Measurements from ENCODE around the gene ZNF557.

The ZNF557 gene

DNA sequence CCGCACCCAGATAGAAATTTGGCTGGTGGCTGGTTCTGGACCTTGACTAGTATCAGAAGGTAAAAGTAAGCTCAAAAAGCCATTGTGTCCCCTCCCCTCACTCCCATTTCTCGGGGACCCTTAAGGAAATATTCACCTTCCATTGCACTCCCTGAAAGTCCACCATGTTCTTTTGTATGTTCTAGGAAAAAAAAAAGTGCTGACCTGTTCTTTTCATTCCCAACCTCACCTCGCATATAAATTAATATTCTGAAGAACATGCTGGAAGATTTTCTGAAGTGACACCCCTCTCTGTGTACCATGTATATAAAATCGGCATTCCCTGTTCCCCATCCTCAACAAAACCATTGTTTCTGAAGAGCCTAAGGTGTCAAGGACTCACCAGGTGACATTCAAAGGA is 43.2 kb downstream of the ZNF557 start:
- Histone ChIP-seq H3K9me3 (replicated peaks; ENCODE audit: low read length) (no peaks in the 10 kb centered on the region), H3K4me1 (ENCODE audit: control insufficient read depth, insufficient read depth, low read length) (no peaks in the 10 kb centered on the region), H3K4me3 (ENCODE audit: low read length) (no peak overlapping the region), H3K36me3 (ENCODE audit: insufficient read depth, low read length) (peaks cover 4% of the 10 kb centered on the region), H3K27me3 (ENCODE audit: control insufficient read depth, insufficient read depth, low read length) (no peaks in the 10 kb centered on the region), H3K4me2 (ENCODE audit: low read length) (no peak overlapping the region), H3K9ac (ENCODE audit: low read depth, low read length) (no peak overlapping the region)

DNA sequence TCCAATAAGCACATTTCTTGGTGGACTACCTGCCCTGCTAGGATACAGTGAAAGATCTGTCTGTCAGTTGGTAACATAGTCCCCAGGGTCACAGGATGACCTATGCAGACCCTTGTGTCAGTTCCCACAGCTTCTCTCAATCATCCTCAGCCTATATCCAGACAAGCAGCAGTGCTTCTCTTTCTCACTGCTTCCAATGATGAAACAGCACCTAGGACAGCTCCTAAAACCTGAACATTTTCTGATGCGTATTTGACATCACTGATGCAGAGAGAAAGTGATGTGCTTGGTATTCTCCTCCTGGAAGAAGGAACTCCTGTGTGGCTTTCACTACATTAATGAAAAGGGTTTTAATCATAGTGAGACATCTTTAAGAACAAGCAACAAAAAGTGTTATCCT is 43.7 kb downstream of the ZNF557 start:
- no peak overlapping the region for H3K4me2 ChIP-seq (ENCODE audit: low read length)
- no peak overlapping the region for H3K9ac ChIP-seq (ENCODE audit: low read depth, low read length)
- H3K36me3 ChIP-seq (ENCODE audit: insufficient read depth, low read length) = peaks cover 4% of the 10 kb centered on the region
- H3K9me3 ChIP-seq (replicated peaks; ENCODE audit: low read length) = no peaks in the 10 kb centered on the region
- H3K4me1 ChIP-seq (ENCODE audit: control insufficient read depth, insufficient read depth, low read length) = no peaks in the 10 kb centered on the region
- no peak overlapping the region for H3K4me3 ChIP-seq (ENCODE audit: low read length)
- no peaks in the 10 kb centered on the region for H3K27me3 ChIP-seq (ENCODE audit: control insufficient read depth, insufficient read depth, low read length)

DNA sequence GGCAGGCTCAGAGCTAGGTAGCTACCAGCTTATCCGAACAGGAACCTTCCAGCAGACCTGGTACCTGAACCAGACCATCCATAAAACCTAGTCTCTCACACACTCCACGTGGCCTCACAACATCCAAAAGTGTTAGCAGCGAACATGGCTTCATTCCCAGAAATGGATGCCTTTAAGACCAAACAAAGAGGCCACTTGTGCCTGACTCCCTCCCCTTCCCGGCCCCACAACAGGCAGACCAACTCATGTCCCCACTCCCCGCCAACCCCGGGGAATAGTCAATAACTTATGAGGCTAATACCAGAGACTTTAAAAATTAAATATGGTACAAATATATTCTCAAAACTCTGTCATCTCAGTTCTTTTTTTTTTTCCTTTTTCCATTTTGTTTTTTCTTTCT is 46.2 kb downstream of the ZNF557 start:
- Histone ChIP-seq H3K27me3 (ENCODE audit: control insufficient read depth, insufficient read depth, low read length) (no peaks in the 10 kb centered on the region), H3K36me3 (ENCODE audit: insufficient read depth, low read length) (peaks cover 4% of the 10 kb centered on the region), H3K9me3 (replicated peaks; ENCODE audit: low read length) (no peaks in the 10 kb centered on the region), H3K4me3 (ENCODE audit: low read length) (no peak overlapping the region), H3K4me1 (ENCODE audit: control insufficient read depth, insufficient read depth, low read length) (no peaks in the 10 kb centered on the region), H3K4me2 (ENCODE audit: low read length) (no peak overlapping the region), H3K9ac (ENCODE audit: low read depth, low read length) (no peak overlapping the region)

DNA sequence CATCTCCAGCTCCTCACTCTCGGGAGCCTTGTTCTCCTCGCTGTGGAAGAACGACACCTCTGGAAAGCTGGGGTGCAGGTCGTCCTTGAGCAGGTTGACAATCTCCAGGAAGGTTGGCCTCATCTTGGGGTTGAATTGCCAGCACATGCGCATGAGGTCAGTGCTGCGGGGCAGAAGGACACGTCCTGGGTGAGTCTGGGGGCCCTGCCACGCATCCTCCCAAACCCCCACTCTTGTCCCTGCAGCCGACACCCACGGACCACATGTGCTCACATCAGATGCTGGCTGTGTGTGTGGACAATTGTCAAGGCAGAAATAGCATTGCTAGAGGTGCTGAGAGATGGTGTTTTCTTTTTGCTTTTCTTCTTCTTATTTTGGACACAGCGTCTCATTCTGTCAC is 47.7 kb downstream of the ZNF557 start:
- Histone ChIP-seq H3K27me3 (ENCODE audit: control insufficient read depth, insufficient read depth, low read length) (no peaks in the 10 kb centered on the region), H3K4me2 (ENCODE audit: low read length) (no peak overlapping the region), H3K9me3 (replicated peaks; ENCODE audit: low read length) (no peaks in the 10 kb centered on the region), H3K4me3 (ENCODE audit: low read length) (no peak overlapping the region), H3K36me3 (ENCODE audit: insufficient read depth, low read length) (peaks cover 4% of the 10 kb centered on the region), H3K9ac (ENCODE audit: low read depth, low read length) (no peak overlapping the region), H3K4me1 (ENCODE audit: control insufficient read depth, insufficient read depth, low read length) (no peaks in the 10 kb centered on the region)

DNA sequence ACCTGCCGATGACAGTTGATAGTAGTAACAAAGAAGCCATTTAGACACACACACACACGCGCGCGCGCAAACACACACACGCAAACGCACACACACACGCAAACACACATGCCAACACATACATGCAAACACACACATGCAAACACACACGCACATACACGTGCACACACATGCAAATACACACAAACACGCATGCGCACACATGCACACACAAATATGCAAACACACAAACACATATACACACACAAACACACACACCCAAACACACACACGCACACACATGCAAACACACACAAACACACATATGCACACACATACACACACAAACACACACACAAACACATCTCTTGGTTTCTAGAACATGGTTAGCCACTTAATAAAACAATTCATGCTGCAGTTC is 50.1 kb downstream of the ZNF557 start:
- no peaks in the 10 kb centered on the region for H3K4me1 ChIP-seq (ENCODE audit: control insufficient read depth, insufficient read depth, low read length)
- no peak overlapping the region for H3K4me2 ChIP-seq (ENCODE audit: low read length)
- H3K4me3 ChIP-seq (ENCODE audit: low read length) = no peak overlapping the region
- no peaks in the 10 kb centered on the region for H3K9me3 ChIP-seq (replicated peaks; ENCODE audit: low read length)
- no peaks in the 10 kb centered on the region for H3K27me3 ChIP-seq (ENCODE audit: control insufficient read depth, insufficient read depth, low read length)
- peaks cover 4% of the 10 kb centered on the region for H3K36me3 ChIP-seq (ENCODE audit: insufficient read depth, low read length)
- no peak overlapping the region for H3K9ac ChIP-seq (ENCODE audit: low read depth, low read length)

DNA sequence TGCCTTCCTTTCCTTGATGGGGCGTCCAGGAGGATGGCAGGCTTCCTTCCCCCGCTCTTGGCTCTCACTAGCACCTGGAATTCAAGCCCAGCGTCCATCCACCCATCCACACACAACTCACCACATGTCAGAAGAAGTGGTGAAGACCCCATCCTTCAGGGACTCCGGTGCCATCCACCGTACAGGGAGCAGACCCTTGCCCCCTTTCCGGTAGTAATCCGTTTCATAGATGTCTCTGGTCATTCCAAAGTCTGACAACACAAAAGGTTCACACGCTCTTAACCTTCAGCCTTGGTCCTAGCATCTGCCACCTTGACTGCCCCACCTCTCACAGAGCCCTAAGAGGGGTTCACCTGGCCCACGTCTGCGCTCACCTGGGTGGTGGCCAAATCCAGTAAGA is 51.0 kb downstream of the ZNF557 start:
- no peaks in the 10 kb centered on the region for H3K4me1 ChIP-seq (ENCODE audit: control insufficient read depth, insufficient read depth, low read length)
- H3K4me3 ChIP-seq (ENCODE audit: low read length) = no peak overlapping the region
- H3K36me3 ChIP-seq (ENCODE audit: insufficient read depth, low read length) = peaks cover 10% of the 10 kb centered on the region
- no peak overlapping the region for H3K9ac ChIP-seq (ENCODE audit: low read depth, low read length)
- H3K27me3 ChIP-seq (ENCODE audit: control insufficient read depth, insufficient read depth, low read length) = no peaks in the 10 kb centered on the region
- no peaks in the 10 kb centered on the region for H3K9me3 ChIP-seq (replicated peaks; ENCODE audit: low read length)
- no peak overlapping the region for H3K4me2 ChIP-seq (ENCODE audit: low read length)

DNA sequence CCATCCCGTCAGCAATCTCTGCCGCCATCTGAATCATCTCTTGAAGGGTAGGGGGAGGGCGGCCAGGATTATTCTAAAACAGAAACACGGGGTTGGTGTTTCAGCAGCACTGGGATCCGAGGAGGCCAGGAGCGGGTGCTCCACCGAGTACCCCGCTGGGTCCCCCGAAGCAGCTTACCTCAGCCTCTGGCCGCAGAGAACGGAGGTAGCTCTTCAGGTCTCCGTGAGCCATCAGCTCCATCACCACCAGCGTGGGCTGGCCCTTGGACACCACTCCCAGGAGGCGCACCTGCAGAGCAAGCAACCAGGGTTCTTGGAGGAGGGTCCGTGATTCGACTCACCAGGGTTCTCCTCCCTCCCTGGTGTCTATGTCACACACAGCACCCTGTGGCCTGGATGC is 53.2 kb downstream of the ZNF557 start:
- Histone ChIP-seq H3K9ac (ENCODE audit: low read depth, low read length) (no peak overlapping the region), H3K36me3 (ENCODE audit: insufficient read depth, low read length) (peaks cover 20% of the 10 kb centered on the region), H3K9me3 (replicated peaks; ENCODE audit: low read length) (peaks cover 8% of the 10 kb centered on the region), H3K4me1 (ENCODE audit: control insufficient read depth, insufficient read depth, low read length) (no peaks in the 10 kb centered on the region), H3K4me3 (ENCODE audit: low read length) (no peak overlapping the region), H3K27me3 (ENCODE audit: control insufficient read depth, insufficient read depth, low read length) (no peaks in the 10 kb centered on the region), H3K4me2 (ENCODE audit: low read length) (no peak overlapping the region)

DNA sequence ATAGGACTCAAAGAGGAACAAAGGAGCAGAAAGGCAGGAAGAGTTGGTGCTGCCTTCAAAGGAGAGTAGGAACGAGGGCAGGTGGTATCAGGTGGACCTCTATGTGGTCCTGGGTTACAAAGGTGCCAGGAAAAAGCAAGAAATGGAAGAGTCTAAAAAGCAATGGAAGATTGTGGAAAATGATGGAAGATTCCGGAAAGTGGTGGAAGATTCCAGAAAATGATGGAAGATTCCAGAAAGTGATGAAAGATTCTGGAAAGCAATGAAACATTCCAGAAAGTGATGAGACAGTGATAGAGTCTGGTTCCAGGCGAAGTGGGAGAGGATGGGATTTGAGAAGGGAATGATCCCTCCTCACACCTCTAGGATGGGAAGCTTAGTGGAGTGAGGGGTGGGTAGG is 55.3 kb downstream of the ZNF557 start:
- Histone ChIP-seq H3K4me1 (ENCODE audit: control insufficient read depth, insufficient read depth, low read length) (no peaks in the 10 kb centered on the region), H3K9ac (ENCODE audit: low read depth, low read length) (no peak overlapping the region), H3K27me3 (ENCODE audit: control insufficient read depth, insufficient read depth, low read length) (no peaks in the 10 kb centered on the region), H3K36me3 (ENCODE audit: insufficient read depth, low read length) (peaks cover 20% of the 10 kb centered on the region), H3K4me3 (ENCODE audit: low read length) (no peak overlapping the region), H3K4me2 (ENCODE audit: low read length) (no peak overlapping the region), H3K9me3 (replicated peaks; ENCODE audit: low read length) (peaks cover 8% of the 10 kb centered on the region)

DNA sequence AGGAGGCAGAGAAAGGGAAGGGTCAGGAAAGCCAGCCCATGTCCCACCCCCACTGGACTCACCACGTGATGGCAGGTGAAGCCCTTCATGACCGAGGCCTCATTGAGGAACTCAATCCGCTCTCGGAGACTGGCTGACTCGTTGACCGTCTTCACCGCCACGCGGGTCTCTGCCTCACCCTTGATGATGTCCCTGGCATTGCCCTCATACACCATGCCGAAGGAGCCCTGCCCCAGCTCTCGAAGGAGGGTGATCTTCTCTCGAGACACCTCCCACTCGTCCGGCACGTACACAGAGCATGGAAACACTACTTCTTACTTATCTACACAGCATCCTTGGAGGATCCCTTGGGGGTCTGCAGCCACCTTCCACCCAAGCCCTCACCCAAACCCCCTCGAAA is 55.7 kb downstream of the ZNF557 start:
- no peaks in the 10 kb centered on the region for H3K4me1 ChIP-seq (ENCODE audit: control insufficient read depth, insufficient read depth, low read length)
- H3K27me3 ChIP-seq (ENCODE audit: control insufficient read depth, insufficient read depth, low read length) = no peaks in the 10 kb centered on the region
- peaks cover 20% of the 10 kb centered on the region for H3K36me3 ChIP-seq (ENCODE audit: insufficient read depth, low read length)

DNA sequence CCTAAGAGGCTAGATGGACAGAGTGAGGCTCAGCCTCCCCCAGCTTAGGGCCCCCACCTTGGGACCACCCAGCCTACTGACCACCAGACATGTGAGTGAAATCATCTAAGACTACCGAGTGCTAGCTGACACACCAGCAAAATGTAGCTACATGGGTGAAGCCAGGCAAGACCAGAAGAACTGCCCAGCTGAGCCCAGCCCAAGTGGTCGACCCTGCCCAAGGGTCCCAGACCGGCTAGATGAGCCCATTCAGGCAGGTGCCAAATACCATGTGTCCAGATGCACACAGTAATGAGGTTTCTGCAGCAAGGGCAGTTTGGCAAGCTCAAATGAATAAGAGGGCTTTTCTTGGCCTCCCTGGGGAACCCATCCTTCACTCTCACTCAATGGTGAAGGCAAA is 56.6 kb downstream of the ZNF557 start:
- Histone ChIP-seq H3K9me3 (replicated peaks; ENCODE audit: low read length) (peaks cover 8% of the 10 kb centered on the region), H3K9ac (ENCODE audit: low read depth, low read length) (no peak overlapping the region), H3K4me1 (ENCODE audit: control insufficient read depth, insufficient read depth, low read length) (no peaks in the 10 kb centered on the region), H3K4me3 (ENCODE audit: low read length) (no peak overlapping the region), H3K27me3 (ENCODE audit: control insufficient read depth, insufficient read depth, low read length) (no peaks in the 10 kb centered on the region), H3K36me3 (ENCODE audit: insufficient read depth, low read length) (peaks cover 20% of the 10 kb centered on the region), H3K4me2 (ENCODE audit: low read length) (no peak overlapping the region)

More for the DNA sequence above, 55.7 kb downstream of the ZNF557 start:
- no peak overlapping the region for H3K4me3 ChIP-seq (ENCODE audit: low read length)
- no peak overlapping the region for H3K9ac ChIP-seq (ENCODE audit: low read depth, low read length)
- H3K4me2 ChIP-seq (ENCODE audit: low read length) = no peak overlapping the region
- peaks cover 8% of the 10 kb centered on the region for H3K9me3 ChIP-seq (replicated peaks; ENCODE audit: low read length)

DNA sequence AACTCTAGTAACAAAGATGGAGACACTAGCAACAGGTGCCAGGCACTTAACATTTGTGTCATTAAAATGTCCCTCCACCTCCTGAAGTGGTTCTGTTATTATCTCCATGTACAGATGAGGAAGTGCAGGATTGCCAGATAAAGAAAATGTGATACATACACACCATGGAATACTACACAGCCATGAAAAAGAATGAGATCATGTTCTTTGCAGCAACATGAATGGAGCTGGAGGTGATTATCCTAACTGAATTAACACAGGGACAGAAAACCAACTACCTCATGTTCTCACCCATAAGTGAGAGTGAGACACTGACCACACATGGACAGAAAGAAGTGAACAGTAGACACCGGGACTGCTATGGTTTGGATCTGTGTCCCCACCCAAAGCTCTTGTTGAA is 60.5 kb downstream of the ZNF557 start:
- Histone ChIP-seq H3K4me1 (ENCODE audit: control insufficient read depth, insufficient read depth, low read length) (peaks cover 4% of the 10 kb centered on the region), H3K9ac (ENCODE audit: low read depth, low read length) (no peak overlapping the region), H3K4me2 (ENCODE audit: low read length) (no peak overlapping the region), H3K36me3 (ENCODE audit: insufficient read depth, low read length) (peaks cover 17% of the 10 kb centered on the region), H3K27me3 (ENCODE audit: control insufficient read depth, insufficient read depth, low read length) (no peaks in the 10 kb centered on the region), H3K4me3 (ENCODE audit: low read length) (no peak overlapping the region), H3K9me3 (replicated peaks; ENCODE audit: low read length) (peaks cover 8% of the 10 kb centered on the region)

DNA sequence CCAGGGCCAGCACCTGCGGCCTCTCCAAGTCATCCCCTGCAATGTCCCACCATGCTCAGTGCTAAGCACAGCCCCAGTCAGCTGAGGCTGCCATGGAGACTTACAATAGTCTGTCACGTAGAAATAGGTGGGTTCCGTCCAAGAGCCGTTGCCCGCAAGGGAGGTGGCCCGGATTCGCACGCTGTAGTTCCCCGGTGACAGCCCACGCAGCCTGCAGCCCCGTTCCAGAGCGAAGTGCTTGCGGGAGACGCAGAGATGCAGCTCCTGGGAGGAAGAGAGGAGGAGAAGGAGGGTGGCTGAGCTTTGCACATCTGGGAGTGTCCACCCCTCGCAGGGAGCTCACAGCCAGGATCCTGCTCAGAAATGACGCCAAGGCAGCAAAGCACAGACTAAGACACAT is 62.6 kb downstream of the ZNF557 start:
- Histone ChIP-seq H3K9ac (ENCODE audit: low read depth, low read length) (no peak overlapping the region), H3K4me2 (ENCODE audit: low read length) (no peak overlapping the region), H3K4me1 (ENCODE audit: control insufficient read depth, insufficient read depth, low read length) (peaks cover 6% of the 10 kb centered on the region), H3K4me3 (ENCODE audit: low read length) (no peak overlapping the region), H3K27me3 (ENCODE audit: control insufficient read depth, insufficient read depth, low read length) (no peaks in the 10 kb centered on the region), H3K9me3 (replicated peaks; ENCODE audit: low read length) (no peaks in the 10 kb centered on the region), H3K36me3 (ENCODE audit: insufficient read depth, low read length) (no peaks in the 10 kb centered on the region)

Data from skeletal muscle satellite cell (primary cell).